ENCODE data around the gene SWAP70. TPM values are rescaled to one million over a fixed set of nuclear protein-coding genes. Genes with fewer than 3 reads are reported as not detected.

The SWAP70 gene
- total and polyA plus RNA-seq, 2 donors (not counting 1 experiment from before 2014, with no cell fraction given) = 45.1 to 74.4 TPM

DNA sequence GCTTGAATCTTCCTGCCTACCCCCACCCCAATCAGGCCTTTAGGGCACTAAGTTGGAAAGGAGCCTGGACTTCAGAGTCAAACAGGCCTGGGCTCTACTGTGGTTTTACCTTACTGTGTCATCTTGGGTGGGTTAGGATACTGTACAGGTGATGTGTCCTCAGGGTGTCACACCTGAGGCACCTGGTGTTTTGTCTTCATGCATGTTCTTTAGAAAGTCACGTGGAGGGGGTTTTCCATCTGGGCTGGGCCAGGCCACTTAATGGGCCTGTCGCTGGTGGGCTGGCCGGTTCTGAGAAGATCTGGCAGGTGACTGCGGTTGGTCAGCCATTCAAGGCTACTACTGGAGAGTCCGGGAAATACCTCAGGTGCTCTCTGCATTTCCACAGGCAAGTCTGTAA is 92.6 kb downstream of the SWAP70 start:
- Histone ChIP-seq H3K4me3 (replicated peaks in 1 of 4; ENCODE audit: control extremely low read depth in 1 of 4, insufficient read depth in 1 of 4, low read depth in 3 of 4, low read length in 4 of 4) (no peak overlapping the region), H3K4me2 (ENCODE audit: extremely low read depth, insufficient read depth, low read length) (no peak overlapping the region), H3K79me2 (ENCODE audit: control insufficient read depth, insufficient read depth, low read length) (no peaks in the 10 kb centered on the region), H3K36me3 (ENCODE audit: control insufficient read depth, insufficient read depth, low read length) (peaks cover 4% of the 10 kb centered on the region), H3K27me3 (ENCODE audit: control insufficient read depth, insufficient read depth, low read length) (no peaks in the 10 kb centered on the region), H4K20me1 (ENCODE audit: control insufficient read depth, extremely low read depth, insufficient read depth, low read length) (no peaks in the 10 kb centered on the region), H3K27ac (ENCODE audit: insufficient read depth, low read length) (peak overlapping the region; percentile 55), H3K9me3 (ENCODE audit: control insufficient read depth, insufficient read depth, low read depth, low read length) (no peaks in the 10 kb centered on the region), H3K4me1 (ENCODE audit: control insufficient read depth, extremely low read depth, insufficient read depth, low read length) (peaks cover 54% of the 10 kb centered on the region), H2AFZ (ENCODE audit: low read length) (no peak overlapping the region), H3K9ac (ENCODE audit: insufficient read depth, low read length) (no peak overlapping the region)
- no peak for DNase-seq (ENCODE audit: low read depth in 2 of 2)
- no peak for TF ChIP-seq EZH2 (IDR thresholded peaks at IDR 0.05; ENCODE audit: low read length, missing control alignments)
- TF ChIP-seq, protein P1, sequence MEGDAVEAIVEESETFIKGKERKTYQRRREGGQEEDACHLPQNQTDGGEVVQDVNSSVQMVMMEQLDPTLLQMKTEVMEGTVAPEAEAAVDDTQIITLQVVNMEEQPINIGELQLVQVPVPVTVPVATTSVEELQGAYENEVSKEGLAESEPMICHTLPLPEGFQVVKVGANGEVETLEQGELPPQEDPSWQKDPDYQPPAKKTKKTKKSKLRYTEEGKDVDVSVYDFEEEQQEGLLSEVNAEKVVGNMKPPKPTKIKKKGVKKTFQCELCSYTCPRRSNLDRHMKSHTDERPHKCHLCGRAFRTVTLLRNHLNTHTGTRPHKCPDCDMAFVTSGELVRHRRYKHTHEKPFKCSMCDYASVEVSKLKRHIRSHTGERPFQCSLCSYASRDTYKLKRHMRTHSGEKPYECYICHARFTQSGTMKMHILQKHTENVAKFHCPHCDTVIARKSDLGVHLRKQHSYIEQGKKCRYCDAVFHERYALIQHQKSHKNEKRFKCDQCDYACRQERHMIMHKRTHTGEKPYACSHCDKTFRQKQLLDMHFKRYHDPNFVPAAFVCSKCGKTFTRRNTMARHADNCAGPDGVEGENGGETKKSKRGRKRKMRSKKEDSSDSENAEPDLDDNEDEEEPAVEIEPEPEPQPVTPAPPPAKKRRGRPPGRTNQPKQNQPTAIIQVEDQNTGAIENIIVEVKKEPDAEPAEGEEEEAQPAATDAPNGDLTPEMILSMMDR (conservative IDR thresholded peaks at IDR 0.05 in 1 of 2, IDR thresholded peaks at IDR 0.05 in 1 of 2; ENCODE audit: low read depth in 1 of 2, low read length in 2 of 2) = no peak

GRCh38 chr11:9756878-9757277 is 93.0 kb downstream of the SWAP70 start:
- Histone ChIP-seq H3K4me2 (ENCODE audit: extremely low read depth, insufficient read depth, low read length) (no peak overlapping the region), H3K36me3 (ENCODE audit: control insufficient read depth, insufficient read depth, low read length) (peaks cover 4% of the 10 kb centered on the region), H3K9ac (ENCODE audit: insufficient read depth, low read length) (no peak overlapping the region), H3K4me3 (replicated peaks in 1 of 4; ENCODE audit: control extremely low read depth in 1 of 4, insufficient read depth in 1 of 4, low read depth in 3 of 4, low read length in 4 of 4) (no peak overlapping the region), H3K27ac (ENCODE audit: insufficient read depth, low read length) (no peak overlapping the region), H3K27me3 (ENCODE audit: control insufficient read depth, insufficient read depth, low read length) (no peaks in the 10 kb centered on the region), H3K4me1 (ENCODE audit: control insufficient read depth, extremely low read depth, insufficient read depth, low read length) (peaks cover 55% of the 10 kb centered on the region), H3K9me3 (ENCODE audit: control insufficient read depth, insufficient read depth, low read depth, low read length) (no peaks in the 10 kb centered on the region), H4K20me1 (ENCODE audit: control insufficient read depth, extremely low read depth, insufficient read depth, low read length) (no peaks in the 10 kb centered on the region), H2AFZ (ENCODE audit: low read length) (no peak overlapping the region), H3K79me2 (ENCODE audit: control insufficient read depth, insufficient read depth, low read length) (no peaks in the 10 kb centered on the region)
- TF ChIP-seq EZH2 (IDR thresholded peaks at IDR 0.05; ENCODE audit: low read length, missing control alignments) = no peak
- TF ChIP-seq, protein P1 (conservative IDR thresholded peaks at IDR 0.05 in 1 of 2, IDR thresholded peaks at IDR 0.05 in 1 of 2; ENCODE audit: low read depth in 1 of 2, low read length in 2 of 2) = no peak
- DNase-seq (ENCODE audit: low read depth in 2 of 2) = no peak

DNA sequence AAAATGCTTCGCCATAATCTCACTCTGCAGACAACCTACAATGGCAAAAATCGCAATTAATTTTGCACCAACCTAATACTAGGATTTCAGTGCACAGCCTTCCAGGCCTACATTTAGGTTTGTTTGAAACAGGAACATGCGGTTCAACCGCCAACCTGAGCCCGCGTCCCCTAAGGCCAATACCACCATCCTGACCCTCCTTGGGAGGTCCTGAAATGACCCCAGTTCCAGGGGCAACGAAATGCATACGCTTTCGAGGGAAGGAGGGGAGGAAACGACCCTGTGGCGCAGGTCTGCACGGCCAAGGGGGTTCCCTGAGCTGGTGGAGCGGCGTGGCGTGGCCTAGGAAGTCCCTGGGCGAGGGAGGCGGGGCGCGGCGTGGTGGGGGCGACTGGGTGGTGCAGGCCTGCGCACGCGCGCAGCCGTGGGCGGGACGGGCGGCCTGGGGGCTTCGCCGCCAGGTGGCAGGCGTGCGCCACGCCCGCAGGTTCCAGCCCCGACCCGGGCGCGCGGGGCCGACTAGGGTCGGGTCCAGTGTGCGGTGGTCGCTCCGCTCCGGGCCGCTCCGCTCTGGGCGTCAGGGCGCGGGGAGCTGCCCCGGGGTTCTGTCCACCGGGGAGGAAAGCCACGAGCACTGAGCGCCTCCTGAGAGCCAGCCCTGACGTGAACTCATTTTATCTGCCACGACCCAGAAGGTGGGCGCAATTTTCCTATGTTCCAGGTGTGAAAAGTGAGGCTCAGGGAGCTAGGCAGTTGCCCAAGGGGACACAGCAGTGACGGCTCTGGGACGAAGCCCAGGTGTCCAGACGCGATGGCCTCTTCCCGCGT is 94.1 kb downstream of the SWAP70 start:
- H3K4me1 ChIP-seq (ENCODE audit: control insufficient read depth, extremely low read depth, insufficient read depth, low read length) = peaks cover 49% of the 10 kb centered on the region
- peak overlapping the region; percentile 78 for H3K9ac ChIP-seq (ENCODE audit: insufficient read depth, low read length)
- H2AFZ ChIP-seq (ENCODE audit: low read length) = peak overlapping the region; percentile 35
- H3K36me3 ChIP-seq (ENCODE audit: control insufficient read depth, insufficient read depth, low read length) = no peaks in the 10 kb centered on the region
- peak; percentile 67 to 73 for DNase-seq (ENCODE audit: low read depth in 2 of 2)
- H3K9me3 ChIP-seq (ENCODE audit: control insufficient read depth, insufficient read depth, low read depth, low read length) = no peaks in the 10 kb centered on the region
- H3K27me3 ChIP-seq (ENCODE audit: control insufficient read depth, insufficient read depth, low read length) = no peaks in the 10 kb centered on the region
- H4K20me1 ChIP-seq (ENCODE audit: control insufficient read depth, extremely low read depth, insufficient read depth, low read length) = no peaks in the 10 kb centered on the region
- H3K4me2 ChIP-seq (ENCODE audit: extremely low read depth, insufficient read depth, low read length) = peak overlapping the region; percentile 85
- H3K4me3 ChIP-seq (replicated peaks in 1 of 4; ENCODE audit: control extremely low read depth in 1 of 4, insufficient read depth in 1 of 4, low read depth in 3 of 4, low read length in 4 of 4) = peak overlapping the region; percentile 28 to 67 (median 44)
- H3K79me2 ChIP-seq (ENCODE audit: control insufficient read depth, insufficient read depth, low read length) = no peaks in the 10 kb centered on the region
- TF ChIP-seq, protein P1 (conservative IDR thresholded peaks at IDR 0.05 in 1 of 2, IDR thresholded peaks at IDR 0.05 in 1 of 2; ENCODE audit: low read depth in 1 of 2, low read length in 2 of 2) = peak in 1 of 2 donors; percentile 13
- no peak for TF ChIP-seq EZH2 (IDR thresholded peaks at IDR 0.05; ENCODE audit: low read length, missing control alignments)
- H3K27ac ChIP-seq (ENCODE audit: insufficient read depth, low read length) = peak overlapping the region; percentile 92

Data from fibroblast of lung (primary cell).